HUDEP-2 (cell line): ENCODE data around the gene CAP2.
A peak's percentile ranks its signal among the peaks of the same experiment; 100 is the strongest.

Experiments used
- DNase-seq, 76 experiments: peaks; one replicate each; lab custom pipeline; 2025; ENCODE audit not compliant: unreplicated experiment in 76 of 76; lab: John Stamatoyannopoulos, UW

The CAP2 gene, protein sequence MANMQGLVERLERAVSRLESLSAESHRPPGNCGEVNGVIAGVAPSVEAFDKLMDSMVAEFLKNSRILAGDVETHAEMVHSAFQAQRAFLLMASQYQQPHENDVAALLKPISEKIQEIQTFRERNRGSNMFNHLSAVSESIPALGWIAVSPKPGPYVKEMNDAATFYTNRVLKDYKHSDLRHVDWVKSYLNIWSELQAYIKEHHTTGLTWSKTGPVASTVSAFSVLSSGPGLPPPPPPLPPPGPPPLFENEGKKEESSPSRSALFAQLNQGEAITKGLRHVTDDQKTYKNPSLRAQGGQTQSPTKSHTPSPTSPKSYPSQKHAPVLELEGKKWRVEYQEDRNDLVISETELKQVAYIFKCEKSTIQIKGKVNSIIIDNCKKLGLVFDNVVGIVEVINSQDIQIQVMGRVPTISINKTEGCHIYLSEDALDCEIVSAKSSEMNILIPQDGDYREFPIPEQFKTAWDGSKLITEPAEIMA

DNA sequence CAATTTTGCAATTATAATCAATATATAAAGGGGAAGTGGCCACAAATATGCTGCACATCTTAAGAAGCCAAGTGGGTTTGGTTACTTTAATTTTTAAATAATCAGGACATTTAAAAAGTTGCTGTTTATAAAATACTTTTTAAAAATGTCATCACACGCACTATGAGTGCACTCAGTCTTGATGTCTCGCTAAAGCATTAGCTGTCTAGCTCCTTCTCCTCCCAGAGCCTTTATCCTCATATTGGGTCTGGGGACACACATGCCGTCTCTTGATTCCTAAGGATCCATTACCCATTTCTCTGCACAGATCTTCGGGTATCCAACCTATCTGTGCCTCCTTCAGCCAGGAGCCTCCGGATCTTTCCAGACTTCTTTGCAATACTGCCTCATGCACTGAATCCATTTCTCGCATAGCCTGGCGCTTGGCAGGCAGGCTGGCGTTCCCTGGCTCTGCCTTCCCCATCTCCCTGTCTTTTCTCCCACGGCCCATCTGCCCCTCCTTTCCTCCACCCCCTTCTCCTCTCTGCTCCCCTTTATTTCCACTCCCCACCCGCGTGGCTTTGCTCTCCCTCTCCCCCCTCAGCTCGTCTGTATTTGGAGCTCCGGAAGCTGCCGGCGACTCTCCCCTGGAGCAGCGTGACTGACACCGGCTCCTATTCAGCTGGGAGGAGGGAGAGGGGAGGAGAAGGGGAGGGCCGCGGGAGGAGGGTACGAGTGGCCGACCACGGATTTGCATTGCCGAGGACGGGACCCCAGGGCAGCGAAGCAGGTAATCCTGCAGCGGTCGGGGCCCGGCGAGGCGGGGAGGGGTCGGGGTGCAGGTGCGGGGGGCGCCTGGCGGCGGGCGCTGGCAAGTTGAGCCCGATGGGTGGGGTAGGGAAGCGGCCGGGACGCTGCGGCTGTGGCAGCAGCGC lies at the start of gene CAP2:
Gene CAP2, plus strand, starts transcription at position 618 of the 914 bp plus-strand sequence. CDS start 27,961 bp downstream, outside the sequence.
- DNase-seq, result no peak

DNA sequence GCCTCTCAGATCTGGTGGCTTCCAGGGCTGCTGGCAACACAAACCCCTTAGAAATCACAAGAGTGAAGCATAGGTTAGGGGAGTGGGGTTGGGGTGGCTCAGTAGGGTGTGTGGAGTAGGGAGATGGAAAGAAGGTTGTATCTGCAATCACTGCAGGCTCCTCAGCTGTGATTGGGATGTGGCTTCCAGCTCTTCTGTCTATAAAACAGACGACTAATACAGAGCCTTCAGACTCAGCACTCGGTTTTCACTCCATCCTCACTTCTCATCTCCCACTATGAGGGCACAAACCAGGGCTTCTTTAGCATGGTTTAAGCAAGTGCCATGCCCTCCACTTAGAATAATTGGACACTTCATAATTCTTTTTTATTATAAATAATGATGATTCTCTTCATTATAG lies 46.4 kb upstream of the CAP2 start:
- DNase-seq, result no peak

DNA sequence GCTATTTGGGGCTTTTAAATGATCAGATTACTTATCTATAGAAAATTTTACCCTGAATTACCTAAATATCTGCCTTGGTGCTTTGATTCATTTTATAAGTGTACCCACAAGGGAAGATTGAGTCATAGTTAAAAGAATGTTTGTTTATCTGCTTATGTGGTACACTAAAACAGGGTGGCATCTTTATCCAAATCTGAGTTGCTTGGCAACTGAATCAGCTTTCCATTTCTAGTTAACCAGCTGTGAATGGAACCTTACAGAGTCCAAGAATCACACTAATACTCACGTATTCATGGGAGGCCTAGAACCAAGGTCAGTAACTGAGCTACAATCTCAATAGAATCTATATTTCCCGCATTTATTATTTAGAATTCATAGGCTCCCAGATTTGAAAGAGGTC lies 44.0 kb upstream of the CAP2 start:
- DNase-seq, result no peak

DNA sequence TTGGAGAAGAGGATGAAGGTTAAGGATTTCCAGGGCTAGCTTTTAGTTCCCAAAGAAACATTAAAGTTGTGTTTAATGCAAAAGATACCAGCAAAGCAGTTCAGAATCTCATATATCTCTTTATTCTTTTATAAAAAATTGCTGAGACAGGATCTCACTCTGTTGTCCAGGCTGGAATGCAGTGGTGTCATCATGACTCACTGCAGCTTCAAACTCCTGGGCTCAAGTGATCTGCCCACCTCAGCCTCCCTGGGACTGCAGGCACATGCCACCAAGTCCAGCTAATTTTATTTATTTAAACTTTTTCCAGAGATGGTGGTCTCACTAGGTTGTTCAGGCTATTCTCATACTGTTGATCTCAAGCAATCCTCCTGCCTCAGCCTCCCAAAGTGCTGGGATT lies 41.1 kb upstream of the CAP2 start:
- DNase-seq, result no peak

DNA sequence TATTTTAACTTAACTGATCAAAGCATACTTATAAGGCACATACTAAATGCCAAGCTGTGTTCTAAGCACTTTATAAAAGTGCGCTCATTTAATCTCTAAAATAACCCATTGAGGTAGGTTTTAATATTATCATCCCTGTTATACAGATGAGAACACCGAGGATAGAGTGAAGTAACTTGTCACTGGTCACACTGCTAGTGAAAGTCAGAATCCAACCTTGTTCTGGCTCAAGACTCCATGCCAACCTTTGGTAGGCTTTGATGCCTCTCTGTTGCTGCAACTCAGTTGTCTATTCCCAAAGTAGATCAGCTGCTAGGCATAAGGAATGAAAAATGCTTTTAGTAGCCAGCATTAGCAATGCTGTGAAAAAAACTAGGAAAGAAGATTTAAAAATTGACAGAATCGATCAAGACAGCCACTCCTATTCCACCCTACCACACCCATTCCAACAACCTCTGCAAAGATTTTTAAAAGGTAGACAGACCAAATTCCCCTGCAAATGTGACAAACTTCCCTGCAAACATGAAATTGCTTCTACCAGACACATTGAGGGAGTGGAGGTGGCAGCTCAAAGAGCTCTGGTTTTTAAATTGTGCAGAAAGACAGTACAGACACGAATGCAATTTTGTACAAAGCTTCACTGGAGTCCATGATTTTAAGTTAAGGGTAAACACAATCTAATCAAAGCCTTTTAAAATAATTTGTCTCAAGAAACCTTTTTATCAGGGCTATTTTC lies 39.8 kb upstream of the CAP2 start:
- DNase-seq, result no peak

DNA sequence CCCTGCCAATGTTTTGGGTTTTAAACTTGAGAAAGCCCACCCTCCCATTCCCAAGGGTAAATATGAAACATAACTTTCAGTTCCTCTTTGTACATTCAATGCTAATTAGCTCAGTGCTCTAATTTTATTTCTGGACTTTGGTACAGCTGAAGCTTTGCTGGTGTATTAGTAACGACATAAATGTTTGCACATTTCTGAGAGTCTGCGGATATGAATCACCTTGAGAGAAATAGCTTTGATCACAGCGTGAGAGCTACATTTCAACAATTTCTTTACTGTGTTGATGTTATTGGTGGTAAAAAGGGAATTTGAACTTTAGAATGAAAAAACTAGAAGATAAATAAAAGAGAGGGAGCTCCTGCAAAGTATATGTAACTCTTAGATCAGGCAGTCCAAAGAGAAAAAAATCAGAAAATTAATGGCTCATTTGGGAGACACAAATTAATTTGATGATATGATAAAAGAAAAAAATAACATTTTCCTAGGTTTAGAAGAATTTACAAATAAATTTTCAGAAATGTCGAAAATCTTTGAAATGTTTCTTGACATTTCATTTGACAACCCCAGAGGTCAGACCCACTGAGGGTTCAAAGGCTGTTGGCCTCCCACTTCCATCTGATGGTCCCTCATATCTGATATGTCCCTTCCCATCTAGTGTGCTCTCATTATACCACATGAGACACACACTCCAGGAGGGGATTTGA lies 38.5 kb upstream of the CAP2 start:
- no peak for DNase-seq

DNA sequence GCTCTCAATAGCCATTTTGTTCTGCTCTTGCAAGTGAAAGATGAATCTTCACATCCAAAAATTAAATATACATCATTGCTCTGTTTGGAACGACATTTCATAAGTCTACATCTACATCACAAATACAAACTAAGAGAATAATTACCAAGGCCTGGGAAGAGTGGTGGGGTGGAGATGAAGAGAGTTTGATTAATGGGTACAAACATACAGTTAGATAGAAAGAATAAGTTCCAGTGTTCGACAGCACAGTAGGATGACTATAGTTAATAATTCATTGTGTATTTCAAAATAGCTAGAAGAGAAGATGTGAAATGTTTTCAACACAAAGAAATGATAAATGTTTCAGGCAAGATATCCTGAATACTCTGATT lies 38.0 kb upstream of the CAP2 start:
- DNase-seq, result no peak

DNA sequence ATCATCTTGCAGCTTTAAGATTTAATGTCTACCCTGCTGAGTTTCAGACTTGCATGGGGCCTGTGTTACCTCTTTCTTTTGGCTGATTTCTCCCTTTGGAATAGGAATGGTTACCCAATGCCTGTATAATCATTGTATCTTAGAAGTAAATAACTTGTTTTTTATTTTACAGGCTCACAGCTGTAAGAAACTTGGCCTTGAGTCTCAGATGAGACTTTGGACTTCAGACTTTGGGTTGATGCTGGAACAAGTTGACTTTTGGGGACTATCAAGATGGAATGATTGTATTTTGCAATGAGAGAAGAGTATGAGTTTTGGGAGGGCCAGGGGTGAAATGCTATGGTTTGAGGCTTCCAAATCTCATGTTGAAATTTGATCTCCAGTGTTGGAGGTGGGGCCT lies 34.9 kb upstream of the CAP2 start:
- no peak for DNase-seq

DNA sequence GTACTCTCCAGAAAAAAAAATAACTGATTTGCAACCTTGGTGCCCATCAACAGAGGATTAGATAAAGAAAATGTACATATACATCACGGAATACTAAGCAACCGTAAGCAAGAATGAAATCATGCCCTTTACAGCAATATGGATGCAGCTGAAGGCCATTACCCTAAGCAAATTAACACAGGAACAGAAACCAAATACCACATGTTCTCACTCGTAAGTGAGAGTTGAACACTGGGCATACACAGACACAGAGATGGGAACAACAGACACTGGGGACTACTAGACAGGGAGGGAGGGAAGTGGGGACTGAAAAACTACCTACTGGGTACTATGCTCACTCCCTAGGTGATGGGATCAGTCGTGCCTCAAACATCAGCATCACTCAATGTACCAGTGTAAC lies 32.8 kb upstream of the CAP2 start:
- DNase-seq, result no peak

DNA sequence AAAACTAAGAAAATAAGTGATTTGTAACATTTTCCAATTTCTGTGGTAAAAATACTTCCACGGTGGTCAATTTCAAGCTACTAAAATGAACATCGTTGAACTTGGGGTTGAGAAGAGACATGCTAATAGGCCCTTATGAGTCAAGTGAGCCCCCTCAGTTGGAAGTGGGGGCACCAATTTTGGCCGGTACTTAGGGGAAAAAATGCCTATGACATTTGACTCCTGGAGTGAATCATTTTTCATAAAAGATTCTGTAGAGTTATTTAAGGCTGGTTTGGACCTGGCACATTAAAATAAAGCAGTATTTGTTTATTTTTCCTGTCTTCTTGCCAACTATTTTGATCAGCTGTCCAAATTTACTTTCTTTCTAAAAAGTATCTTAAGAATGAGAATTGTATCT lies 32.4 kb upstream of the CAP2 start:
- no peak for DNase-seq

DNA sequence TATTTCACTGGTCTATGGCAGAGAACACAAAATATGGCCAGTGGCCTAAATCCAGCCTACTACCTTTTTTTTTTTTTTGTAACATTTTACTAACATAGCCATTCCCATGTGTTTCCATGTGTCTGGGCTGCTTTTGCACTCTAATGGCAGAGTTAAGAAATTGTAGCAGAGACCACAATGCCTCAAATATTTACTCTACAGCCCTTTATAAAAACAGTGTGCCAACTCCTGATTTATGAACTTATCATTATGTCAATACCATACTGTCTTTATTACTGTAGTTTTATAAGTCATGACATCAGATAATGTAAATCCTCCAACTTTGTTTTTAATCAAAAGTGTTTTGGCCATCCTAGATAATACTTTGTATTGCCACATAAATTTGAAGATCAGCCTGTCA lies 27.4 kb upstream of the CAP2 start:
- DNase-seq, result no peak

DNA sequence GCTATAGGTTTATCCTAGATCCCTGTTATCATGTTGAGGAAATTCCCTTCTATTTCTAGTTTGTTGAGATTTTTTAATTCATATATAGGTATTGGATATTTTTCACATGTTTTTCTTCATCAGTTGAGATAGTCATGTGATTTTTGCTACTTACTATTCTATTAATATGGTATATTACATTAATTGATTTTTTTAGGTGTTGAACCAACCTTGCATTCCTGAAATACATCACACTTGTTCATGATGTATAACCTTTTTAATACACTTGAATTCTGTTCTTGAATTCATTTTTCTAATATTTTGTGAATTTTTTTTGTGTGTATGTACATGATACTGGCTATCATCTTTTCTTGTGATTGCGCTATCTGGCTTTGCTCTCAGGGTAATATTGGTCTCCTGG lies 25.5 kb upstream of the CAP2 start:
- no peak for DNase-seq

DNA sequence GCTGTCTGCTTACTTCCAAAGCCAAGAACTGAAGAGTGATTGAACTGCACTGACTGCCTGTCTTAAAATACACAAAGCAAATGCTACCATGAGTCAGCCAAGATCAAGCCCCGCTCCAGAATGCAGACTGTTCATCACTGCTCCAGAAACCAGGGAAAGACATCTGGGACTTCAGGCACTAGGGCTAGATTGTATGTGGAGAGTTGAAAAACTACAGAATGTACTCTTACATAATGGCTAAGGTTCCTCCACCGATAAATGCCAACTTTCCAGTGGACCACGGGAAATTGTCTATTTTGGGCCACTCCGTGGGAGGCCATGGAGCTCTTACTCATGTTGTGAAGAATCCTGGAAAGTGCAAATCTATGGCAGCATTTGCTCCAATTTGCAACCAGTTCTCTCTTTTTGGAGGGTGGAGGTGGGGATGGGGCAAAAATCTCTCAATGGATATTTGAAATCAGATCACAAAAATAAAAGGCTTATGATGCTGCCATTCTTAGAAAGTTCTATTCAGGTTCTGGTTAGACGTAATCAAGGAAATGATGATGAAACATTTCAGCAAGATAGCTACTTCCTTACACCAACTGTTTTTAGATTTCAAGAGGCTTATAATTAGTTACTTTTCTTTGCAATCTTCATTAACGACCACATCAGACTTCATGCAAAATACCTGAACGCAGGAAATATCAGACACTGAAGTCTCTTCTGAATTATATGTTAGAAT lies 11.8 kb upstream of the CAP2 start:
- DNase-seq, result no peak

DNA sequence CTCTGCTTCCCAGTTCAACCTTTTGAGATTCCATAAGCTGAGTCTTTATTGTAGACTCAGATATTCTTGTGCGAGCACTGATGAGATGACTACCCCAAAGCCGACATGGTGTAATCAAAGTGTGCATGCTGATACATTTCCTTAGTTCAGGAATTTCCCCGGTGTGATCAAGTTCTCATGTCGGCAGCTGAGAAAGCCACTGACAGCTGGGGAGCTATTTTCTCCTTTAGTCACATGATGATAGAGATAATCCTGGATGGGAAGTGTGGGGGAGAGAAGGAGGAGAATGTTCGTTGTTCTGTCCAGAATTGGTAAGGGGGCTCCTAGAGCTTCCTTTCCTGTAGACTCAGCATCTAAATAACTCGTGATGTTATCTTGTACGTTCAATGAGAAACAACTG lies 7.7 kb upstream of the CAP2 start:
- no peak for DNase-seq

DNA sequence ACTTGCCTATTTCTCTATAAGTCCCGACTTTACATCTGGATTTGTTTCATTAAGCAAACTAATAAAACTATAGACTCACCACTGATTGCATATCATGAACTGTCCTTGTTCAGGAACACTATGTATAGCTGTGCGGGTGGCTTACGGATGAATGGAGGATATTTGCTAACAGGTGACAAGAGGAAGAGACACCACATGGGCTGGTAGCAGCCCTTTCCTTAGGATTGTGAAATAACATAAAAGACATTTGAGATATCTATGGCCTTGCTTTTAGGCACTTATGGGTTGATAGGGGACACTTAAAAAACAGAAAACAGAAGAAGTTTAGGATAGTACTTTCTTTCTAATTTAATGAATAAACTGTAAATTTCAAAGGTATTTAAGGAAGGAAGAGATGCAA lies 5.0 kb upstream of the CAP2 start:
- DNase-seq, result no peak

DNA sequence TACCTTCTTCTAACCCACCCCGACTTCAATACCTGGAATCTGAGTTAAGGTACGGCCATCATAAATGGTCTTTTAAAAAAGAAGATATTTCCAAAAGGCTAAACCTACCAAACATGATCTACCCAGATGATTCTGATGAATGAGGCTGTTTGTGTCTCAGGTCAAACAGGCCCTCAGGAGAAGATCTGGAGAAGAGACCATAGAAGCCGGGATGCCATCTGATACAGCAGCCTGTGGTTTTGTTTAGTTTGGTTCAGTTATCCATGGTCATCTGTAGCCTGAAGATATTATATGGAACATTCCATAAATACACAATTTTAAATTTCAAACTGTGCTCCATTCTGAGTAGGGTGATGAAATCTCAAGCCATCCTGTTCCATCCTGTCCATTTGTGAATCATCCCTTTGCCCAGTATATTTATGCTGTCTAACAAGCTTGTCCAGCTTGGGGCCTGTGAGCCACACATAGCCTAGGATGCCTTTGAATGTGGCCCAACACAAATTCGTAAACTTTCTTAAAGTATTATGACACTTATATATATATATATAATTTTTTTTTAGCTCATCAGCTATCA lies 4.0 kb upstream of the CAP2 start:
- DNase-seq, result no peak

DNA sequence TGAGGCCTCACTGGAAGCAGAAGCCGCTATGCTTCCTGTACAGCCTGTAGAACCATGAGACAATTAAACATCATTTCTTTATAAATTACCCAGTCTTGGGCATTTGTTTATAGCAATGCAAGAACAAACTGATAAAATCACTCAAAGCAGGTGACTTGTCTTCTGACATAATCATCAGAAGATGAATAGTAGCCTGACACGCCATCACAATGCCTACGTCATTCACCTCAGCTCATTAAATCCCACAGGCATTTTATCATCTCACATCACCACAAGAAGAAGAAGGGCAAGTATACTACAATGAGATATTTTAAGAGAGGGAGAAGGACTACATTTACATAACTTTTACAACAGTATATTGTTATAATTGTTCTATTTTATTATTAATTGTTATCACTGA lies 3.1 kb upstream of the CAP2 start:
- DNase-seq, result no peak

DNA sequence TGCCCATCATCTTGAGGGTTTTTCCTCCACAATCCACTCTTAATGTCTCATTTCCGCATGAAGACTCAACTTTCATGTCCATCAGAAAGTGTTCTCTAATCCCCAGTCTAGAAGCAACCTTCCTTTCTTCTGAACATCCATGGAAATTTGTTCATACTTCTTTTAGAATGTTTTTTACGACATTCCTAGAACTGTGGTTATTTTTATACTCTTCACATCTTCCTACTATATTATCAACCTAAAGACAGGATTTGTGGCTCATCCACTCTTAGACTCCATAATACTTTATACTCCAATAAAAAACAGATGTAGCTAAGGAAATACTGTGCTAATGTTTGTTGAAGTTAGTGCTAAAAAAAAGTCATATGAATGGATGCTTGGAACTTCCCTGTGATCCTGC lies 1.4 kb upstream of the CAP2 start:
- no peak for DNase-seq

DNA sequence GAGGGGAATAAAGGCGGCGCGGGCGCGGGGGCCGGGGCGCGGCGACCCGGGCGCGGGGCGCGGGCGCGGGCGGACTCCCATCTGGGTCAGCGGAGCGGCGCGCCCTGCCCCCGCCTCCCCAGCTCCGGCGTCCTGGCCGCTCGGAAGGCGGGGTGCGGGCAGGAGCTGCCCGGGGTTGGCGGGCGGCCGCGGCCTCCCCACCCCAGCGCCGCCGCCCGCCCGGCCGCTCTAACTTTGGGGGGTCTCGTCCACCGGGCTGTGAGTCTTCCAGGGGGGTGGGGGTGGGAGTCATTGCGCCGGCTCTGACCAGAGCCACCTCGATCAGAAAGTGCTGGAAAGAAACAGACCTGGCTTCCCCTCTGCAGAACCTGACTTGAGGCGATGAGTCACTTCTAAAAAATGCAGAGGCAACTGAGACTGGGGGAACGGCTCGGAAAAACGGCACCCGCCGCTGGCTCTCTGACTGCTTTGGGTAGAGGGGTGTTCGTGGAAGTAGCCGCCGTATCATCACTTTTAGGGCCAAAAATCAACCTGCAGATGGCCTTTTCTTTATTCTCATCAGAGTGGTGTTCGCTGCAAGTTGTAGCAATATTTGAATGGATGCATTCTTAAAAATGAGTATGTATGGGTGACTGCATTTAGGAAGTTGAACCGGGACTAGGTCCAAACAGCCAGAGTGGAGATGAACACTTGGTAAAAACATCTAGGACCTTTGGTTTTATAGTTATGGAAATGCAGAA lies 667 bp downstream of the CAP2 start:
- DNase-seq, result peak in 1 of 76 experiments; percentile 5
